Upper lobe of right lung (tissue), 1 donor: ENCODE measurements around the gene HLA-DMA. TPM values are rescaled to one million over a fixed set of nuclear protein-coding genes. Genes with fewer than 3 reads are reported as not detected.

ENCODE experiments used
- ATAC-seq: fragments of 200-7000 bp; cut with Tn5 transposase; one replicate; pipeline ENCODE4 v1.9.1; 2020; ENCODE audit warnings: mild to moderate bottlenecking, moderate library complexity
- DNase-seq: peaks from one replicate; pipeline ENCODE4 v3.0.0-alpha.2; 2020
- H3K27ac ChIP-seq: fragments of 200-600 bp; one replicate; pipeline ENCODE4 v1.8.0; 2022
- H3K27me3 ChIP-seq: fragments of 200-600 bp; one replicate; pipeline ENCODE4 v1.8.0; 2022; ENCODE audit warnings: mild to moderate bottlenecking
- H3K36me3 ChIP-seq: fragments of 200-600 bp; one replicate; pipeline ENCODE4 v1.8.0; 2022
- H3K4me1 ChIP-seq: fragments of 200-600 bp; one replicate; pipeline ENCODE4 v1.8.0; 2022
- H3K4me3 ChIP-seq: fragments of 200-600 bp; one replicate; pipeline ENCODE4 v1.8.0; 2022; ENCODE audit warnings: mild to moderate bottlenecking
- H3K9me3 ChIP-seq: fragments of 200-600 bp; one replicate; pipeline ENCODE4 v1.8.0; 2022
- intact Hi-C: fragments of 100-400 bp; cut with DNase I; formaldehyde crosslinking; loops from one replicate; pipeline ENCODE4 v1.11.0; 2022
- total RNA-seq: library from RNA; stranded (reverse); fragmentation: NEBNext Ultra II Directional; extraction: Animal tissue kit (Norgen Biotek cat#: 25700); gene quantifications from one replicate; pipeline ENCODE4 v1.2.1, GENCODE V29; 2021
- TF ChIP-seq, protein P1 (sequence below): fragments of 200-600 bp; IDR thresholded peaks from one replicate; pipeline ENCODE4 v1.8.0; 2022; ENCODE audit warnings: antibody characterized with exemption
- donor health status: DM: no; HTN: yes; CAD: no; lungs with severe emphysema.

Gene HLA-DMA
- total RNA-seq, 1 donor from 2014 or later: 197 TPM

DNA sequence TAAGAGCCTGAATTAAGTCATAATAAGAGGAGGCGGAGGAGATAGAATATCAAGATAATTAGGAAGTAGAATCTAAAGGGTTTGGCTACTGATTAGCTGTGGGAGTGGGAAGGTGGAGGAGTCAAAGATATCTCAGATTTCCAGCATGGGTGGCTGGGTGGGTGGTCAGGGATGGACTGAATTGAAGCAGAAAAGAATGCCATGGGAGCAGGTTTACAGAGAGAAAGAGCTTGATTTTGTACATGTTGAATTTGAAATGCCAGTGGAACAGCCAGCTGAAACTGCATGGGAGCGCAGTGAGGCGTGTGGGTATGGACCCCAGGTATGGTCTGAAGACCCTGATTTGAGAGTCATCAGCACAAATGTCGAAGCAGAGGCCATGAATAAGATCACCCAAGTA lies 1.4 kb upstream of the HLA-DMA start:
- intact Hi-C loops: no loop called here
- peaks cover 8% of the 10 kb centered on the region for H3K4me1 ChIP-seq
- no peak for ATAC-seq
- TF ChIP-seq, protein P1, sequence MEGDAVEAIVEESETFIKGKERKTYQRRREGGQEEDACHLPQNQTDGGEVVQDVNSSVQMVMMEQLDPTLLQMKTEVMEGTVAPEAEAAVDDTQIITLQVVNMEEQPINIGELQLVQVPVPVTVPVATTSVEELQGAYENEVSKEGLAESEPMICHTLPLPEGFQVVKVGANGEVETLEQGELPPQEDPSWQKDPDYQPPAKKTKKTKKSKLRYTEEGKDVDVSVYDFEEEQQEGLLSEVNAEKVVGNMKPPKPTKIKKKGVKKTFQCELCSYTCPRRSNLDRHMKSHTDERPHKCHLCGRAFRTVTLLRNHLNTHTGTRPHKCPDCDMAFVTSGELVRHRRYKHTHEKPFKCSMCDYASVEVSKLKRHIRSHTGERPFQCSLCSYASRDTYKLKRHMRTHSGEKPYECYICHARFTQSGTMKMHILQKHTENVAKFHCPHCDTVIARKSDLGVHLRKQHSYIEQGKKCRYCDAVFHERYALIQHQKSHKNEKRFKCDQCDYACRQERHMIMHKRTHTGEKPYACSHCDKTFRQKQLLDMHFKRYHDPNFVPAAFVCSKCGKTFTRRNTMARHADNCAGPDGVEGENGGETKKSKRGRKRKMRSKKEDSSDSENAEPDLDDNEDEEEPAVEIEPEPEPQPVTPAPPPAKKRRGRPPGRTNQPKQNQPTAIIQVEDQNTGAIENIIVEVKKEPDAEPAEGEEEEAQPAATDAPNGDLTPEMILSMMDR: no peak
- no peak overlapping the region for H3K27ac ChIP-seq
- H3K9me3 ChIP-seq: no peaks in the 10 kb centered on the region
- DNase-seq: no peak
- H3K27me3 ChIP-seq: no peaks in the 10 kb centered on the region
- H3K36me3 ChIP-seq: no peaks in the 10 kb centered on the region
- no peak overlapping the region for H3K4me3 ChIP-seq

DNA sequence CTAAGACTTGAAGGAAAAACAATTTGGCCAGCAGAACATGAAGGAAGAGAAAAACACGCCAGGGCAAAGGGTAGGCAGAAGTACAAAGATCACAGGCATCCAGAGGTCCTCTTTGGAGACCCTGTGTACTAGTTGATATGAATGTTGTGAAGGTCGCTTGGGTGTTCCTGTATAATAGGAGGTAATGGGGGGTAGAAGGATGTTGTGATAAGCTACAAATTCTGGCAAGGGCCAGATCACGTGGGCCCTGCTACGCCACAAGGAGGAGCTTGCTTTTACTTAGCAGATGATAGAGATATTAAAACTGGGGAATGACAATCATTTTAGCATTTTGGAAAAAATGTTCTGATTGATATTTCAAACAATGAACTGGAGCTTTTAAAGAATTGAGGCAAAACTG lies 878 bp upstream of the HLA-DMA start:
- H3K36me3 ChIP-seq: no peaks in the 10 kb centered on the region
- H3K27ac ChIP-seq: peak overlapping the region; percentile 90
- H3K27me3 ChIP-seq: no peaks in the 10 kb centered on the region
- no peak overlapping the region for H3K4me3 ChIP-seq
- H3K4me1 ChIP-seq: peaks cover 8% of the 10 kb centered on the region
- DNase-seq (no peak), ATAC-seq (no peak)
- intact Hi-C loops: no loop called here
- TF ChIP-seq, protein P1: no peak
- H3K9me3 ChIP-seq: no peaks in the 10 kb centered on the region

DNA sequence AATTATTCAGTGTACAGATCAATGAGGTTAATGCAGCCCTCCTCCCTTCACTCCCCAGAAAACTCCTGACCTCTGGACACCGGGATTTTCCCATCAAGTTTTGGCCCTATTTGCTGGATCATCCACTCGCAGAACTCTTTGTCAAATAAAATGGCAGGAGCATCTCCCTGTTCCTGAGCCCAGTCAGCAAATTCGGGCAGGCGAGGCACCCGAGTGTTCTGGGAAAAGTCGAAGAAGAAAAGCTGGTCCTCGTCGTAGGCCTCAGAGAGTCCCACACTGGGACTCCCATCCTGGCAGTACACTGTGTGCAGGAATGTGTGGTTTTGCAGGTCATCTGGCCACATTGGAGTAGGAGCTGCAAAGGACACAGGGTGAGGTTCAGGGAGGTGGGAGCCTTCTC lies 2.4 kb downstream of the HLA-DMA start:
- H3K36me3 ChIP-seq: no peaks in the 10 kb centered on the region

DNA sequence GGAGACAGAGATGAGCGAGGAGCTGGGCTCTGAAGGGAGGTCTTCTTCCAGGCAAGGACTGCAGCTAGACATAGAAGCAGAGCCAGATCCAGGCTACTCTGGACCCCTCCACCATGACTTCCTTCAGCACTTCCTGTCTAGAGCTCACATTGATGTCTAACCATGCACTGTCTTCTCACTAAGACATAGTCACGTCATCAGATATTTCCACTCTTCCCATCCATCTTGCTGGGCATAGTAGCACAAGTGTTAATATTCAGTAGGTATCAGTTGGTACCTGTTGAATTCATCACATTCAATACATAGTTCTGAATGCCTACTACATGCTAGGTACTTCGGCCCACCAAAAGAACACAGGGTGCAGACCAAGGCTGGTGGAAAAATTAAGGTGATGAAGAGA lies 2.9 kb downstream of the HLA-DMA start:
- DNase-seq: no peak
- TF ChIP-seq, protein P1: no peak
- no peaks in the 10 kb centered on the region for H3K9me3 ChIP-seq
- no peaks in the 10 kb centered on the region for H3K36me3 ChIP-seq
- ATAC-seq: no peak
- H3K4me1 ChIP-seq: peaks cover 9% of the 10 kb centered on the region
- H3K4me3 ChIP-seq: no peak overlapping the region
- no peak overlapping the region for H3K27ac ChIP-seq
- intact Hi-C loops: no loop called here
- H3K27me3 ChIP-seq: no peaks in the 10 kb centered on the region

More for the DNA sequence above, 2.4 kb downstream of the HLA-DMA start:
- Histone ChIP-seq H3K4me3 (no peak overlapping the region), H3K9me3 (no peaks in the 10 kb centered on the region), H3K27ac (no peak overlapping the region), H3K4me1 (peaks cover 8% of the 10 kb centered on the region), H3K27me3 (no peaks in the 10 kb centered on the region)
- ATAC-seq (no peak), DNase-seq (no peak)
- intact Hi-C loops: no loop called here
- TF ChIP-seq, protein P1: no peak

DNA sequence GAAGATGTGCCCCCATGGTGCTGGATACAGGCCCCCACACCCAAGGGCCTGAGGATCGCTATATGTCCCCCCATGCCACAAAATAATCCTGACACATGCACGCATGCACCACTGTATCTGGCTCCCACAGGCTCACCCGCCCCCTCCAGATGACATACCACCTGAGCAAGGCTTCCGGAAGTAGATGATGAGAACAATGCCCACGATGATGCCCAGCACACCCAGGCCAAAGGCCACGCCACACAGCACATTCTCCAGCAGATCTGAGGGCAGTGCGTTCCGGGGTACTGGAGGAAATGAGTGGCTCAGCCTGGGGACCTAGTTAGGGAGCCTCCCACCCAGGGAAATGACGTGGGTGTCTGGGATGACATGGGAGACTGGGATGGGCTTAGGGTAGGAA lies 3.8 kb downstream of the HLA-DMA start:
- DNase-seq (no peak), ATAC-seq (no peak)
- TF ChIP-seq, protein P1: no peak
- no peaks in the 10 kb centered on the region for H3K27me3 ChIP-seq
- no peak overlapping the region for H3K4me3 ChIP-seq
- peaks cover 11% of the 10 kb centered on the region for H3K4me1 ChIP-seq
- no peaks in the 10 kb centered on the region for H3K36me3 ChIP-seq
- H3K9me3 ChIP-seq: no peaks in the 10 kb centered on the region
- no peak overlapping the region for H3K27ac ChIP-seq
- intact Hi-C loops: no loop called here
